VCaP (cell line): ENCODE results near the gene SP9.

Source experiments
- H3K27ac ChIP-seq: fragments of 450-650 bp; 2 replicates; pipeline ENCODE4 v1.5.1; 2017
- CTCF ChIP-seq: fragments of 450-650 bp; conservative IDR thresholded peaks from 2 replicates; pipeline ENCODE4 v1.5.1; 2017; ENCODE audit warnings: mild to moderate bottlenecking, moderate library complexity

SP9 gene

DNA sequence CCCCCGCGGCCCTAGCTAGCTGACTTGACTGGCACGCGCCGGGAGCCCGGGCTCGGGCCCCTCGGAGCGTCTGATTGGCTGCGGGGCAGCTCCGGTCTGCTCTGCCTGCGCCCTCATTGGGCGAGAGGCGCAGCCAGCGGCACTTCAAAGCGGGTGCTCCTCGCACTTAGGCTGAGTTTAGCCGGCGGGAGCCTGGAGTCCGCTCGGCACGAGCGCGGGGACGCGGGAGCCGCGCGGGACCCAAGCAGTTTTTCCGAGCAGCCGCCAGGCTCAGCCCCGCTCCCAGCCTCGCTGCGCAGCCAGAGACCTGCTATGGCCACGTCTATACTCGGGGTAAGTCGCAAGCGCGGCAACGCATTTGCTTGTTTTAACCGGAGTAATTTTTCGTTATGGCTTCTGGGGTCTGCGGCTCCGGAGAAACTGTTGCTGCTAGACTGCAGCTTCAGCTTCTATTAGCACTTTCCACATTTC is at the start of gene SP9:
SP9 (plus strand) TSS at position 174 of the 471 bp plus-strand sequence; CDS start at position 313, 139 bp downstream.
- H3K27ac ChIP-seq: peak within 1 kb of the TSS; percentile 36; the same call in 1 of the 2 replicates
- no peak for TF ChIP-seq CTCF

GRCh38 chr2:174286172-174286571 is 48.6 kb upstream of the SP9 start:
- no peak overlapping the region for H3K27ac ChIP-seq
- no peak for TF ChIP-seq CTCF

DNA sequence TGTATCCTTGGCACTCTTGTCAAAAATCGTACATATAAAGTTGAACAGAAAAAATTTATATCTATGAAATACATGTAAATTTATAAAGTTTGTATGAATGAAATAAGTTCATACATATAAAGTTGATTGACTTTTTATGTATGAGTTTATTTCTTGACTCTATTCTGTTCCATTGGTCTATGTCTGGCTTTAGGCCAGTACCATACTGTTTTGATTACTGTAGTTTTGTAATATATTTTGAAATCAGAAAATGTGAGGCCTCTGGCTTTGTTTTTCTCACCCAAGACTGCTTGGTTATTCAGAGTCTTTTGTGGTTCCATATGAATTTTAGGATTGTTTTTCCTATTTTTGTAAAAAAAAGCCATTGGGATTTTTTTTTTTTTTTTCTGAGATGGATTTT is 41.8 kb upstream of the SP9 start:
- TF ChIP-seq CTCF: no peak
- H3K27ac ChIP-seq: no peak overlapping the region

- TF ChIP-seq CTCF: no peak
- H3K27ac ChIP-seq: no peak overlapping the region
These were observed 34.6 kb upstream of the SP9 start for GRCh38 chr2:174300114-174300513.

DNA sequence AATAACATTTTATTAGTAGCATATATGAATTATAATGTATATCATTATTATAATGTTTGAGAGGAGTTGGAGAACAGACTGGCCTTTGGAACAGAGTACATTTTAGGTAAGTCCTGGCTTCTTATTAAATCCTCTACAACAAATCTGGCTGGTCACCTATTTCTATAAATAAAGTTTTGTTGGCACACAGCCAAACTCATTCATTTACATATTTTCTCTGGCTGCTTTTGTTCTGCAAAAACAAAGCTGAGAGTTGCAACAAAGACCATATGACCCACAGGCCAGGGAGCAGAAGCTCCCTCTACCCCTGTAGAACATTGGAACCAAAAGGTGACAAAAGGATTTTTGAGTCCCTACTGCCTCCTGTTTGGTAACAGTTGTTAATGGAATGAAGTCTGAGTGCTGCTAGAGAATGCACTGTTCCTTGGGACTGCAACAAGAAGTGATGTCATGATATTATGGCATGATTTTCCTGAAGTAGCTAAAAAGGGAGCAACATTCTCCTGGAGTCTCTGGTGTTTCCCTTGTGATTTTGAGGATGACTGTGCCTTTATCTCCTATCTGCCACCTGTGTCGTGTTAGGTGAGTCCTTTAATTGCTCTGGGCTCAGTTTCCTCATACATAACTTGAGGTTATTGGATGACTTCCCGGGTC is 22.0 kb upstream of the SP9 start:
- H3K27ac ChIP-seq: no peak overlapping the region

GRCh38 chr2:174322149-174322548 is 12.6 kb upstream of the SP9 start:
- H3K27ac ChIP-seq: no peak overlapping the region
- no peak for TF ChIP-seq CTCF

More for the DNA sequence above, 22.0 kb upstream of the SP9 start:
- TF ChIP-seq CTCF: no peak

GRCh38 chr2:174322746-174323145 is 12.0 kb upstream of the SP9 start:
- no peak for TF ChIP-seq CTCF
- H3K27ac ChIP-seq: no peak overlapping the region
